ENCODE measurements around the gene MS4A2.
"Not testable (repeated sequence)": the region's sequence is repeated elsewhere in the genome, so short reads cannot be mapped to it uniquely, and the experiment has no call there.

DNA sequence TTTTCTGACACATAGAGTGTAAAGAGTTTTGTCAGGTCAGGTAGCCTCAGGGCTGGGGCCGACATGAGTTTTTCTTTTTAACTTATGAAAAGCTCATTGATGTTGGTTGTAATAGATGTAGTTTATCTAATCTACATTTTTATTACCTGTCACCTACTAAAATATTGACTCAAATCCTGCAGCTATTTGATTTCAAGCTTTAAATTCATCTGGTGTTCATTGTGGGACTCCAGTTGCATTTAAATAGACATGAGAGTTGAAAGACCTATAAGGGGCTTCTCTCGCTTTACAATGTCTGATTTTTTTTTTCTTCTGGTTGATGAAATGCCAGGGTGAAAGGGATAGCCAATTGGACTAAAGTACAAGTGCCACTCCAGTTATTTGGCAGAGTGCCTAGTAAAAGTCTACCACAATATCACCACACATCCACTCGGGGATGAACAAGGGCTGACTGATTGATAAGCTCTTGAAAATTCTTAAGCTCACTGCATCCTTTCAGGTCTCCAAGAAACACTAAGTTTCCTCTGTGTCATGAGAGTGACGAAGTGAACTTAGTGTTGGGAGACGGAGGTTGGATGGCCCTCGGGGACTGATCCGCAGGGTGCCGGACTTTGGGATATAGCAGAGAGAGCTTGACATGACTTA, 16.1 kb downstream of the MS4A2 start:
- TF ChIP-seq, protein P1, sequence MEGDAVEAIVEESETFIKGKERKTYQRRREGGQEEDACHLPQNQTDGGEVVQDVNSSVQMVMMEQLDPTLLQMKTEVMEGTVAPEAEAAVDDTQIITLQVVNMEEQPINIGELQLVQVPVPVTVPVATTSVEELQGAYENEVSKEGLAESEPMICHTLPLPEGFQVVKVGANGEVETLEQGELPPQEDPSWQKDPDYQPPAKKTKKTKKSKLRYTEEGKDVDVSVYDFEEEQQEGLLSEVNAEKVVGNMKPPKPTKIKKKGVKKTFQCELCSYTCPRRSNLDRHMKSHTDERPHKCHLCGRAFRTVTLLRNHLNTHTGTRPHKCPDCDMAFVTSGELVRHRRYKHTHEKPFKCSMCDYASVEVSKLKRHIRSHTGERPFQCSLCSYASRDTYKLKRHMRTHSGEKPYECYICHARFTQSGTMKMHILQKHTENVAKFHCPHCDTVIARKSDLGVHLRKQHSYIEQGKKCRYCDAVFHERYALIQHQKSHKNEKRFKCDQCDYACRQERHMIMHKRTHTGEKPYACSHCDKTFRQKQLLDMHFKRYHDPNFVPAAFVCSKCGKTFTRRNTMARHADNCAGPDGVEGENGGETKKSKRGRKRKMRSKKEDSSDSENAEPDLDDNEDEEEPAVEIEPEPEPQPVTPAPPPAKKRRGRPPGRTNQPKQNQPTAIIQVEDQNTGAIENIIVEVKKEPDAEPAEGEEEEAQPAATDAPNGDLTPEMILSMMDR (IDR thresholded peaks at IDR 0.05; ENCODE audit: low read length) = not testable (repeated sequence)
- not testable (repeated sequence) for TF ChIP-seq EZH2phosphoT487 (IDR thresholded peaks at IDR 0.05; ENCODE audit: low read length); EZH2 (optimal IDR thresholded peaks at IDR 0.05; ENCODE audit: low read depth, low read length)
